LNCAP (cell line): ENCODE results near the gene LSR.

Experiments used
- TF ChIP-seq, protein P1 (sequence below): fragments of 450-650 bp; IDR thresholded peaks from 2 replicates; pipeline ENCODE4 v1.5.1; 2017; ENCODE audit warnings: mild to moderate bottlenecking

The LSR gene

DNA sequence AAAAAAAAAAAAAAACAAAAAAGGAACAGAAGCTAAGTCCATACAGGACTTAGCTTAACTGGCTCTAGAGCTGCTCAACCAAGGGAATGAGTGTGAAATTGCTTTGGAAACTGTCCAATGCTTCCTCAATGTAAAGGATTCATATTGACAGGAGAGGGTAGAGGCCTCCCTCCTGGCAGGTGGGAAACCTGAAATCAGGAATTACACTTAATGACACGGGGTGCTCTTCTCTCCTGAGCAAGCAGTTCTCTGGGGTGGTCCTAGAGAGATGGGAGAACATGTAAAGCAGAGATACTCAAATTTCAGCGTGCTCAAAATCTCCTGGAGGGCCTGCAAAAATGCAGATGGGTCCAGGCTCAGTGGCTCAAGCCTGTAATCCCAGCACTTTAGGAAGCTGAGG lies 39.5 kb downstream of the LSR start:
- TF ChIP-seq, protein P1, sequence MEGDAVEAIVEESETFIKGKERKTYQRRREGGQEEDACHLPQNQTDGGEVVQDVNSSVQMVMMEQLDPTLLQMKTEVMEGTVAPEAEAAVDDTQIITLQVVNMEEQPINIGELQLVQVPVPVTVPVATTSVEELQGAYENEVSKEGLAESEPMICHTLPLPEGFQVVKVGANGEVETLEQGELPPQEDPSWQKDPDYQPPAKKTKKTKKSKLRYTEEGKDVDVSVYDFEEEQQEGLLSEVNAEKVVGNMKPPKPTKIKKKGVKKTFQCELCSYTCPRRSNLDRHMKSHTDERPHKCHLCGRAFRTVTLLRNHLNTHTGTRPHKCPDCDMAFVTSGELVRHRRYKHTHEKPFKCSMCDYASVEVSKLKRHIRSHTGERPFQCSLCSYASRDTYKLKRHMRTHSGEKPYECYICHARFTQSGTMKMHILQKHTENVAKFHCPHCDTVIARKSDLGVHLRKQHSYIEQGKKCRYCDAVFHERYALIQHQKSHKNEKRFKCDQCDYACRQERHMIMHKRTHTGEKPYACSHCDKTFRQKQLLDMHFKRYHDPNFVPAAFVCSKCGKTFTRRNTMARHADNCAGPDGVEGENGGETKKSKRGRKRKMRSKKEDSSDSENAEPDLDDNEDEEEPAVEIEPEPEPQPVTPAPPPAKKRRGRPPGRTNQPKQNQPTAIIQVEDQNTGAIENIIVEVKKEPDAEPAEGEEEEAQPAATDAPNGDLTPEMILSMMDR = no peak

DNA sequence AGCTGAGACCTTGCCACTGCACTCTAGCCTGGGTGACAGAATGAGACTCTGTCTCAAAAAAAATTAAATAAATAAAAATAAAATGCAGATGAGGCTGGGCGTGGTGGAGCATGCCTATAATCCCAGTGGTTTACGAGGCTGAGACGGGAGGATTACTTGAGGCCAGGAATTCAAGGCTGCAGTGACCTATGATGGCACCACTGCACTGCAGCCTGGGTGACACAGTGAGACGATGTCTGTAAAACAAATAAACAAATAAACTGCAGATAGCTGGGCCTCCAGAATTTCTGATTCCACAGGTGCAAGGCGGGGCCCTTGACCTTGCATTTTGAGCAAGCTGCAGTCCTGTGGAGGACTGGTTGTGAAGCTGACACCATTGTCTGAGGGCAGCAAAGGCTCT lies 40.1 kb downstream of the LSR start:
- TF ChIP-seq, protein P1 = no peak

DNA sequence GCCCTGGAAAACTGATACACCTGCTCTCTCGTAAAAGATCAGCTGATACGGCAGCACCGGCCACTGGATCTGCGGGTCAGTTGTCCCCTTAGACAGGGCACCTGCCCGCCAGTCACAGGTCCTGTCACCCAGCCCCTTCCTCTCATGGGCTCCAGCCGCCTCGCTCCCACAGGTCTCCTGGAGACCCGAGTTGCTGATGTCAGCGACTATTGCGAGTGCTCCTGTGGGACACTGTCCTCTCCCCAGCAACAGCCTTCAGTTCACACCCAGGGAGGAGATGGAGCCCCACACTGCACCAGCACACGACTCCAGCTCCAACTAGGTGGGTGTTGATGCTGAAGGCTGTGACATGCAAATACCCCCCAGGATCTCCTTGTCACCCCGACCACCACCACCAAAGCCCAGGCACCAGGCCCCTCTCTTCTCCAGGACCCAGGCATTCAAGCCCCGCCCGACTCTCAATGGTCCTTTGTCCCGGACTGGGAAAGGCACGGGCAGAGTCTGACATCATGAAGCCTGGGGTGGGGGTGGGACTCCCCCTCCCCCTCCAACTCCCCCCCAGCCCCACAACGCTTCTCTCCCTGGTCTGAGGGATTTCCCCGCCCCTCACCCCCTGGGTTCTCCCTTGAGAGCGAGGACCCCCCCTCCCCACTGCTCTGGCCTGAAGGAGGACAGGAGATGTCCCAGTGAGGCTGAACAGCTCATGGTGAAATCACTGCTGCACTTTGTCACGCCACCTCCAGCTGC lies 41.8 kb downstream of the LSR start:
- TF ChIP-seq, protein P1 = no peak

DNA sequence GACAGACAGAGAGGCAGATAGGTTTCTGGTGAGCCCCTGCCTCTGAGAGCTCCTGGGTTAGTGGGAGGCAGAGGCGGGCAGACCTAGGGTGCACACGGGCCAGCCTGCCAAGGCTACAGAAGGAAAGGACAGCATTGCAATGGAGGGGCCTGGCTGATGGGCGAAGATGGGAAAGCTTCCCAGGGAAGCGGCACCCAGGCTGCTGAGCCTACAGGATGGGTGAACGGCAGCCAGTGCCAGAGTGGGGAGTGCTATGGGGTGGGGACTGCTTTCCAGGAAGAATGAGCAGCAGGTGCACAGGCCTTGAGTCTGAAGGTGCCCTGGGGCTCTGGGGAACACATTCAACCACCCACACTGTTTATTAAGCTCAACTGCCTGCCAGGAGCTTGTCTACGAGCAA lies 42.5 kb downstream of the LSR start:
- TF ChIP-seq, protein P1 = no peak

DNA sequence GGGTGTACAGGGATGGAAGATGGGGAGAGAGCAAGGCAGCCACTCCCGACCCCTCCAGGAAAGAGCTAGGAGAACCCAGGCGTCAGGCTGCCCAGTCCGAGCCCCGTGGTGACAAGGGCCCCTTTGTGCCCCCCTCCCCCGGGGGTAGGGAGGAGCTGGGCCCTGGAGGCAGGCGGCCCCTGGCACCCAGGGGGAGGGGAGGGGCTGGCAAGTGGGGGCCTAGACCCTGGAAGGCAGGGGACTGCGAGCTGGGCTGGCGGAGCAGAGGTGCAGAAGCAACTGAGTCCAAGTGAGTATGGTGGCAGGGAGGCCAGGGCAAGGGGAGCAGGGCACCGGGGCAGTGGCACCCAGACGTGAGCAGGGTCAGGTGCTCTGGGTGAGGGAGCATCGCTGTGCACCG lies 43.1 kb downstream of the LSR start, which contains the start of gene MAG:
TSS of gene MAG (plus strand) at position 246 of the 400 bp plus-strand sequence. CDS start 3,248 bp downstream, outside the sequence.
- TF ChIP-seq, protein P1 = no peak

DNA sequence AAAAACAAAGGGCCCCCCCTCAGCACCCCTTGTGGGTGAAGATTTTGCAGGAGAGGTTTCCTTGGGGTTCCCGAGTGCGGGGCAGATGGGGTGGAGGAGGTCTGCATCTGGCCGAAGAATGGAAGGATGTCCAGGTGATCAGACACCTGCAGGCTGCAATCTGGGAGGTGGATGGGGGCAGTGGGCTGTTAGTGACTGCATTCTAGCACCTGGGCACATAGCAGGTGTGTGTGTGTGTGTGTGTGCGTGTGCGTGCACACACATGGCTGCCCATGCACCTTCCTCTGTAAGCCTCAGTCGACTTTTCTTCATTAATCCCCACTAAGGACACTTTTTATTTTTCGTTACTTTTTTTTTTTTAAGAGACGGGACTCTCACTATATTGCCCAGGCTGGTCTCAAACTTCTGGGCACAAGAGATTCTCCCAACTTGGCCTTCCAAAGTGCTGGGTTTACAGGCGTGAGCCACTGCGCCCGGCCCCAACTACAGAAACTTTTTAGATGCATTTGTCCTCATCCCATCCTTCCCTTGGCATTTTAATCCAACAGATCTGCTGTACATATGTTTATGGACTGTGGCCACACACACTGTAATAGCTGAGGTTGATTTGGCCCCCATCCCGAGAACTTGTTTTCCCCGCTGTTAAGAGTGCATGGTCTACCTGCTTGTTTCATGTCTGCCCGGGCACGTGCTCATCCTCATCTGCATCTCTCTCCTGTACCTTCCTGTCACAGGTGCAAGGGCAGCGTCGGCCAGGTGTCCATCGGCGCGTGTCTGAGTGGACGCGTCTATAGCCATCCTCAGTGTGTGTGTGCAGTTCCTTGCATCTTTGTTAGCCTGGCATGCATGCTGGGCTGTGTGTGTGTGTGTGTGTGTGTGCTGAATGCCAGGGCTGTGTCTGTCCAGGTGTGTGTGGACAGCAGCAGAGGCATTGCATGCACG lies 43.9 kb downstream of the LSR start:
- TF ChIP-seq, protein P1 = no peak

DNA sequence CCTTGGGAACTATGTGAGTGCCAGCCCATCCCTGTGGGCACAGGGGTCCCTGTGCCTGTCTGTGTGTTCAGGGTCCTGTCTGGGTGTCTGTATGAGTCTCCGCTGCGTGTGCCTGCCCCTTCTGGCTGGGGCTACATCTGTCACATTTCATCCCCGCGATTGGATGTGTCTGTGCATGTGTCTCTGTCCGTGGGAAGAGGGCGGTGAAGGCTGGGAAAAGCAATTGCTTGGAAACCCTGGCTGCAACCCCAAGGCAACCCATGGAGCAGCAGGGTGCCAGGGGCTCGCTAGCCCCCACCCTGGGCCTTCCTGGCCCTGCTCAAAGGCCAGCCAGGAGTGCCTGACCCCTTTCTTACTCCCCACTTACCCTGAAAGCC lies 44.5 kb downstream of the LSR start:
- TF ChIP-seq, protein P1 = no peak
